ENCODE results near the gene PYHIN1.
"Not testable (repeated sequence)": the region's sequence is repeated elsewhere in the genome, so short reads cannot be mapped to it uniquely, and the experiment has no call there.

DNA sequence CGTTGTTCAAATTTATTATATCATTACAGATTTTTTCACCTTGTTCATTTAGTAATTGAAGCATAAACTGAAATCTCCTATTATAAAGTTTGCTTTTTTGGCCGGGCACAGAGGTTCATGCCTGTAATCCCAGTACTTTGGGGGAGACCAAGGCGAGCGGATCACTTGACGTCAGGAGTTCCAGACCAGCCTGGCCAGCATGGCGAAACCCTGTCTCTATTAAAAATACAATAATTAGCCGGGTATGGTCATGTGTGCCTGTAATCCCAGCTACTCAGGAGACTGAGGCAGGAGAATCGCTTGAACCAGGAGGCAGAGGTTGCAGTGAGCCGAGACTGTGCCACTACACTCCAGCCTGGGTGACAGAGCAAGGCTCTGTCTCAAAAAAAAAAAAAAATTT is 79.6 kb downstream of the PYHIN1 start:
- TF ChIP-seq, protein P1, sequence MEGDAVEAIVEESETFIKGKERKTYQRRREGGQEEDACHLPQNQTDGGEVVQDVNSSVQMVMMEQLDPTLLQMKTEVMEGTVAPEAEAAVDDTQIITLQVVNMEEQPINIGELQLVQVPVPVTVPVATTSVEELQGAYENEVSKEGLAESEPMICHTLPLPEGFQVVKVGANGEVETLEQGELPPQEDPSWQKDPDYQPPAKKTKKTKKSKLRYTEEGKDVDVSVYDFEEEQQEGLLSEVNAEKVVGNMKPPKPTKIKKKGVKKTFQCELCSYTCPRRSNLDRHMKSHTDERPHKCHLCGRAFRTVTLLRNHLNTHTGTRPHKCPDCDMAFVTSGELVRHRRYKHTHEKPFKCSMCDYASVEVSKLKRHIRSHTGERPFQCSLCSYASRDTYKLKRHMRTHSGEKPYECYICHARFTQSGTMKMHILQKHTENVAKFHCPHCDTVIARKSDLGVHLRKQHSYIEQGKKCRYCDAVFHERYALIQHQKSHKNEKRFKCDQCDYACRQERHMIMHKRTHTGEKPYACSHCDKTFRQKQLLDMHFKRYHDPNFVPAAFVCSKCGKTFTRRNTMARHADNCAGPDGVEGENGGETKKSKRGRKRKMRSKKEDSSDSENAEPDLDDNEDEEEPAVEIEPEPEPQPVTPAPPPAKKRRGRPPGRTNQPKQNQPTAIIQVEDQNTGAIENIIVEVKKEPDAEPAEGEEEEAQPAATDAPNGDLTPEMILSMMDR (IDR thresholded peaks at IDR 0.05 in 4 of 5, conservative IDR thresholded peaks at IDR 0.05 in 1 of 5) = not testable (repeated sequence)
- not testable (repeated sequence) for TF ChIP-seq POLR2A (IDR thresholded peaks at IDR 0.05)

Measured in gastrocnemius medialis (tissue), 4 donors.